ENCODE measurements around the gene KRTAP20-1.

Gene KRTAP20-1, protein sequence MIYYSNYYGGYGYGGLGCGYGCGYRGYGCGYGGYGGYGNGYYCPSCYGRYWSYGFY

DNA sequence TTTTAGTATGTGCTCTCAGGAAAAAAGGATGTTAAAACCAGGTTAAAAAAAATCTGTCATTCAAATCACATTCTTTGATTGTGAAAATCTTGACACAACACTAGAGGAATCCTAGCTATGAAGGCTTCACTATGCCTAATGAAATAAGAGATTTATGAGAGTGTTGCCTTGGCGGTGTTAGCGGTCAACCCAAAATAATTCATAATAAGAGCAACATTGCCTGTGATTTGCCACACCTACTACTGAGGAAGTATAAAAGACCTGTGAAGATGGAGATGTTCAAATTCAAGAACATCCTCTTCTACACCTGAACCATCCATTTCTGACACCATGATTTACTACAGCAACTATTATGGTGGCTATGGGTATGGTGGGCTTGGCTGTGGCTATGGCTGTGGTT, at the start of gene KRTAP20-1:
KRTAP20-1 (plus strand) TSS at position 301 of the 400 bp plus-strand sequence; CDS start at position 331, 30 bp downstream.
- ATAC-seq (no peak), DNase-seq (no peak)

DNA sequence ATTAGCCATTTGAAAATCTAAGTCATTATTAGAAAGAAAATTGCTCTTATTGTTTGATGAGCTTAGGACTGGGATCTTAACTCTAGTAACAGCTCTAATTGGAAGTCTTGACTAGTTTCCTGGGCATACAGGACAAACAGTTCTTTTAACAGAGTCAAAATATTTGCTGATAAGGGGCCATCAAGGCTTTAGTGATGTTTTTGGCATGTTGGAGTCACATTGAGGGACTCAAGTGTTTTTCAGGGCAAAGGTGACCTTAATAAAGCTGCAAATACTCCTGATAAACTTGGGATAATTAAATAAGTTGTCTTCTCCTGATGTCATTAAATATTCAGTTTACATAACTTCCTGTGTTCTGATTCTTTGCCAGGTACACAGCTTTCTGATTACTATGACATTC, 48.6 kb upstream of the KRTAP20-1 start:
- ATAC-seq, result no peak

GRCh38 chr21:30577766-30578165, 38.5 kb upstream of the KRTAP20-1 start:
- ATAC-seq, result no peak

More for the DNA sequence above, 48.6 kb upstream of the KRTAP20-1 start:
- no peak for DNase-seq

DNA sequence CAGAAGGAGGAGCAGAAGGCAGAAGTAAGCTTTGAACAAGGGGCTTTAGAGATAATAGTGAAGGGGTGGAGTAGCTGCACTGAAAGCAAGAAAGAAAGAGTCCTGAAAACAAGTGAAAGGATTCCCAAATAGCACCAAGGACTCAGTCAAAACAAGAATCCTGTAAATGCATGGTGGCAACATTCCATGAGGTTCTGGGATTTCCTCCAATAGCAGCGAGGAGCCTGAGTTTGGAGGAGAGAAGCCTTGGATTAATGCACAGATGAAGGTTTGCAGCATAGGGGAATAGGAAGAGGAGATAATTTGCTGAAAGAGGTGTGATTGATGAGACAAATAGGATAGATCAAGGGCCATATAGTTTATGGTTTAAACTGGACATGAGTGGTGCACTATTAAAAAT, 36.9 kb upstream of the KRTAP20-1 start:
- ATAC-seq (no peak), DNase-seq (no peak)

More at GRCh38 chr21:30577766-30578165, 38.5 kb upstream of the KRTAP20-1 start:
- DNase-seq, result no peak

- DNase-seq, result no peak
- no peak for ATAC-seq
These were observed 36.1 kb upstream of the KRTAP20-1 start for GRCh38 chr21:30580132-30580531.

- ATAC-seq, result no peak
- no peak for DNase-seq
These were observed 33.4 kb upstream of the KRTAP20-1 start for GRCh38 chr21:30582870-30583269.

GRCh38 chr21:30590297-30590696, 25.9 kb upstream of the KRTAP20-1 start, which contains the start of gene KRTAP22-2:
KRTAP22-2 (minus strand) TSS chr21:30590397.
- ATAC-seq (no peak), DNase-seq (no peak)

DNA sequence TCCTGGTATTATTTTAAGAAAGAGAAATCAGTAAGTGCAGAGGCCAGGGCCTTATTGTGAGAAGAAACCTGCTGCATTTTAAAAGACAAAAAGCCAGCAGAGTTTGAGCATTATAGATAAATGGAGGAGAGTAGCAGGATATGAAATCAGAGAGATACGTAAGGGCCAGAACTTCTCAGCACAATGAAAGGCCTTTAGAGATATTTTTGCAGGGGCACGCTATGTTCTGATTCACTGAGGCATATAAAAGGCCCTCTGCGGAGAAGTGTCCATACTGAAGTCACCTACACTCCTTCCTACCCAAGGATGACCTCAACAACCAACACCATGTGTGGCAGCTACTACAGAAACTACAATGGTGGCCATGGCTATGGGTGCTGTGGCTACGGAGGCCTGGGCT, 24.1 kb upstream of the KRTAP20-1 start, which contains the start of gene KRTAP6-3:
KRTAP6-3 (plus strand) TSS at position 301 of the 400 bp plus-strand sequence; CDS start at position 307, 6 bp downstream.
- DNase-seq (no peak), ATAC-seq (no peak)

DNA sequence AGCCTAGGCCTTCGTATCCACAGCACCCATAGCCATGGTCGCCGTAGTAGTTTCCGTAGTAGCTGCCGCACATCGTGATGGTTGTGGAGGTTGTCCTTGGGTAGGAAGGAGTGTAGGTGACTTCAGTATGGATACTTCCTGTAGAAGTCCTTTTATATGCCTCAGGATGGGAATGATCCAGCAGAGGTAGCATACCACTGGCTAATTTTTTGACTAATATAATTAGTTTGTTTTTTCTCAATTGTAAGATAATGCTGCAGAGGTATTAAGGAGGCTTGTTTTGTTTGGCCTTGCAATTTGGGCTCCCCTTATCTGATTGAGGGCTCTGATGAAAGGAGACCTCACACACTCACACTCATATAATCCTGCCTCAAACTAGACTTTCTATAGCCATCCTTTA, 17.4 kb upstream of the KRTAP20-1 start, which contains the start of gene KRTAP6-2:
KRTAP6-2 (minus strand) TSS at position 101 of the 400 bp plus-strand sequence; CDS start at position 73, 28 bp downstream.
- DNase-seq, result no peak
- ATAC-seq, result no peak

DNA sequence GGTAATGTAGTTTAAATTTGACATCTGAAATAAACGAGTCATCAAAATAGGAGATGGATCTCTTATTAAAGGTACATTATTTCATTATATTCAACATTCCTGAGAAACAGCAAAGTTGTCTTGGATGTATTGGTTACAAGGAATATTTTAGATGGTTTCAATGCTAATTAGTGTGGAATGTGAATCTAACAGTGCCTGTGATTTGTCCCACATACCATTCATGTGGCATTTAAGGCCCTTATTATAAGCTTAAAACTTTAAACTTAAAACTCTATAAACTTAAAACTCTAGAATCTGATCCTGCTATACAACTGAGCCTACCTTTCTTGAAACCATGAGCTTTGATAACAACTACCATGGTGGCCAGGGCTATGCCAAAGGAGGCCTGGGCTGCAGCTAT, 15.4 kb upstream of the KRTAP20-1 start, which contains the start of gene KRTAP22-1:
KRTAP22-1 (plus strand) TSS at position 301 of the 400 bp plus-strand sequence.
- DNase-seq (no peak), ATAC-seq (no peak)

- DNase-seq (no peak), ATAC-seq (no peak)
These were observed 10.3 kb upstream of the KRTAP20-1 start for GRCh38 chr21:30605968-30606367.

GRCh38 chr21:30612132-30612531, 4.1 kb upstream of the KRTAP20-1 start:
- ATAC-seq, result no peak

GRCh38 chr21:30613836-30614235, 2.4 kb upstream of the KRTAP20-1 start, which contains the start of gene KRTAP6-1:
KRTAP6-1 (minus strand) TSS chr21:30613930; CDS start chr21:30613904, 26 bp downstream.
- no peak for DNase-seq
- peak; percentile 19 for ATAC-seq

More at GRCh38 chr21:30612132-30612531, 4.1 kb upstream of the KRTAP20-1 start:
- no peak for DNase-seq

DNA sequence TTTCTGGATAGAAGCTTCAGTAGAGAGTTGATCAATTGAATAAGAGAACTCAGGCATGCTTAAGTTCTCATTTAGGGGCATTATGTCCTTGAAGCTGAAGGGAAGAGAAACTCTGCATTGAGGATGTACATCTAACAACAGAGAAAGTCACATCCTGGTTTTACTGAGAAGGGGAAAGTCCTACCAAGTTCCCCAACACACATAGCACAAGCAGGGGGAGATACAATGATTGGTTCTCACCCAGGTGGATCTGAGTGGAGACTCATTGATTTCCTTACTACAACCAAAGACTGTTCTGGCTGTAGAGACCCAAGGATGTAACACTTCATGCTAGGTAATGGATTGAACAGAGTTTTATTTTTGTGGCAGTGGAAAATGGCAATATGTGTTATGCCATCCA, 1.0 kb upstream of the KRTAP20-1 start:
- ATAC-seq (no peak), DNase-seq (no peak)

- ATAC-seq (no peak), DNase-seq (no peak)
These were observed 3.9 kb downstream of the KRTAP20-1 start for GRCh38 chr21:30620080-30620479.

- no peak for DNase-seq
- no peak for ATAC-seq
These were observed 4.3 kb downstream of the KRTAP20-1 start, which contains the start of gene KRTAP20-4 for GRCh38 chr21:30620522-30620921. KRTAP20-4 (plus strand) TSS chr21:30620627.

GRCh38 chr21:30623362-30623761, 7.1 kb downstream of the KRTAP20-1 start:
- no peak for ATAC-seq
- no peak for DNase-seq

DNA sequence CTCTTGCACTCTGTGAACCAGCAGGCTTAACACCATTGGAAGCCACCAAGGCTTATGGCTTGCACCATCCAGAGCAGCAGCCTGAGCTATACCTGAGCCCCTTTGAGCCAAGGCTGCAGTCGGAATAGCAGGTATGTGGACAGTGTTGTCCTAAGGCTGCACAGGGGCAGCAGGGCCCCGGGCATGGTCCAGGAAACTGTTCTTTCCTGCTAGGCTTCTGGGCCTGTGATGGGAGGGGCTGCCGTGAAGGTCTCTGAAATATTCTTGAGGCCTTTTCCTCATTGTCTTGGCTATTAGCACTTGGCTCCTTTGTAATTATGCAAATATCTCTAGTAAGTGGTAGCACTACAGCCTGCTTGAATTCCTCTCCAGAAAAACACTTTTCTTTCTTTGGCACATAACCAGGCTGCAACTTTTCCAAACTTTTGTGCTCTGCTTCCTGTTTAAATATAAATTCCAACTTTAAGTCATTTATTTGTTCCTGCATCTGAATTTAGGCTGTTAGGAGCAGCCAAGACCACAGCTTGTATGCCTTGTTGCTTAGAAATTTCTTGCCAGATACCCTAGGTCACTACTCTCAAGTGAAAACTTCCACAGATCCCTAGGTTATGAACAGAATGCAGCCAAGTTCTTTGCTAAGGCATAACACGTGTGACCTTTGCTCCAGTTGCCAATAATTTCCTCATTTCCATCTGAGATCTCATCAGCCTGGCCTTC, 9.4 kb downstream of the KRTAP20-1 start:
- ATAC-seq (no peak), DNase-seq (no peak)

DNA sequence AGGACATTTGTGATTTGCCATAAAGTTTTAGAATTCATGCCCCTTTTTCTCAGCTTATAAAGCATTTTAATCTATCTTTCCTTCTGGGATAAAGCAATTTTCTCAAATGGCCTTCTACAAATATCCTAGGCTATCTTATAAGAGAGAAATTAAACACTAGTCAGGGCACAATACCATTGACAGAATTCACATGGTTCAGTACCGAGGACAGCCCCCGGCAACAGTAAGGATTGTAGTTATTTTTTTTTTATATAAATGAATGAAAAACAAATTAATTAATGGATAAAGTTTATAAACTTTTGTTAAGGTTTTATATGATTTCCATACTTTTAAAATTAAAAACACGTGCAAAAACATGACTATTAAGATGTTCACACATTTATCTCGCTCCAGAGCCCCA, 11.9 kb downstream of the KRTAP20-1 start:
- no peak for ATAC-seq
- DNase-seq, result no peak

DNA sequence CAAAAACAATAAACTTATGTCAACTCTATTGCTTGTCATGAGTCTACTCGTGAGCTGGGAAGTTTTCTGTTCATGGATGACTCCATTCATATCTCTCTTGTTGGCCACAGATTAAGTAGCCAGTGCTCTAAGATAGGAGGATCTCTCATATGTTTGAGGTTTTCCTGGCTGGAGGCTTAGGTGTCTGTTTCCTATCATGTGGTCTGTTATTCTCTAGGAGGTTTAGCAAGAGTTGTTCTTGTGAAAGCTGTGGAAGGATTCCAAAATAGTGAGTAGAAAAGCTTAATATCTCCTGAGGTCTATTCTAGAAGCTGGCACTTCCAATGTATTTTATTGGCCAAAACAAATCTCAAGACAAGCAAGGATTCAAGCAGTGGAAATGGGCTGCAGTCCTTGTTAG, 13.0 kb downstream of the KRTAP20-1 start:
- DNase-seq, result no peak
- no peak for ATAC-seq

DNA sequence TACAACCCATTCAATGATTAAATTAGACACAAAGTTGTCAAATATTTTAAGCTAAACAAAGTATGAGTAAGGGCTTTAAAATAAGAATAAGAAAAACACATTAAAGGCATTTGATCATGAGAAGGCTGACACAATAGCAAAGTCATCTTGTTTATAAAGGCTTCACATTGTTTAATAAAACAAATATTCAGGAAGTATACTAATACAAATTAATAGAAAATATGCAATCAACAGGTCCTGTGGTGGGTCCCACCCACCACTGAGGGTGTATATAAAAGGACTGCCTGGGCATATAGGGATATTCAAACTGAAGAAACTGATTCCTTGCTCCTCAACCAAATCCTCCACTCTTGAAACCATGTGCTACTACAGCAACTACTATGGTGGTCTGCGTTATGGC, 18.7 kb downstream of the KRTAP20-1 start, which contains the start of gene KRTAP20-2:
KRTAP20-2 (plus strand) TSS at position 301 of the 400 bp plus-strand sequence; CDS start at position 359, 58 bp downstream.
- DNase-seq (no peak), ATAC-seq (no peak)

DNA sequence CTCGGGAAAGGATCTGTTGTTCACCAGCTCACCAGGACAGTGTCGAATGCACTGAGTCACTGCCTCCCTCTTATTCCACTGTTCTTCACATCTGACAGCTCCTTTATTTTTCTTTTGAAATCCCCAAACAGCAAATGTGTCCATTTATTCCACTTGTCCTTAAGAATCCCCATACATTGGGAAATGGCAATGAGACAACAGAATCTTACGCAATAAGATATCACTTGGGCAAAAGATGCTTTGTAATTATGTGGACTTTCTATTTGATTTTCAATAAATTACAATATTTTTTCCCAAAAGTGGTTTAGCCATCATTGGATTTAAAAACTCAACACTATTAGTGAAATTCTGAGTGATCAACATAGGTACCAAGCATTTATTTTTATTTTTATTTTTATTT, 22.5 kb downstream of the KRTAP20-1 start:
- DNase-seq, result no peak
- no peak for ATAC-seq

DNA sequence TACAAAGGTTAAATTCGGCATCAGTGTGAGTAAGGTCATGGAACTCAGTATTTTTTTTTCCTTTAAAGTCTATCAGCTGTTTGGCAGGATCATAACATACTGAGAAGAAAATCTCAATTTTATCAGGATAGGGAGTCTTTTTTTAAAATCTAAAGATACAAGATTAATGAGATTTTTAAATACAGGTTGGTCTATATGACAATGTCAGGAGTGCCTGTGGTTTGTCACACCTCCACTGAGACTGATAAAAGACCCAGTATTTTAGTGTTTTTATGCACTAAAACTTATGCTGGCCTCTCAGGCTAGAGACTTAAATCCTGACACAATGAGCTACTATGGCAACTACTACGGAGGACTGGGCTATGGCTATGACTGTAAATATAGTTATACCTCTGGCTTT, 26.3 kb downstream of the KRTAP20-1 start, which contains the start of gene KRTAP20-3:
KRTAP20-3 (plus strand) TSS at position 301 of the 400 bp plus-strand sequence.
- no peak for DNase-seq
- ATAC-seq, result no peak

All from stimulated activated naive CD8-positive, alpha-beta T cell treated with anti-CD3 and anti-CD28 coated beads, Interleukin-15, Interleukin-2, amounts not matched to agents 100 U/mL and 50 U/mL, for 24 hours (primary cell).